ENCODE results near the gene THOC6. TPM values are rescaled to one million over a fixed set of nuclear protein-coding genes. Genes with fewer than 3 reads are reported as not detected.
A peak's percentile ranks its signal among the peaks of the same experiment; 100 is the strongest.

The THOC6 gene
- total and polyA plus RNA-seq, 9 of the 15 experiments (the other 6 are each of a cell fraction or from before 2014, with no cell fraction given), result 2.5 to 65.4 (median 42.3) TPM

GRCh38 chr16:3015865-3016521, 7.8 kb upstream of the THOC6 start (continued):
- peak; percentile 58; the same call in 1 of the 2 replicates for TF ChIP-seq CTBP1 (IDR thresholded peaks at IDR 0.05; ENCODE audit: borderline replicate concordance)
- no peak for TF ChIP-seq ZBTB49 (CRISPR knock-in tag; IDR thresholded peaks at IDR 0.05; ENCODE audit: borderline replicate concordance)
- peak in 1 of 2 experiments; percentile 22; a peak in 1 of 4 replicates for TF ChIP-seq NRF1 (conservative IDR thresholded peaks at IDR 0.05 in 1 of 2, IDR thresholded peaks at IDR 0.05 in 1 of 2)
- TF ChIP-seq CTCF (IDR thresholded peaks at IDR 0.05 in 2 of 3, conservative IDR thresholded peaks at IDR 0.05 in 1 of 3; ENCODE audit: insufficient read depth in 2 of 3, low read depth in 1 of 3, low read length in 3 of 3), result no peak
- TF ChIP-seq ZFP91 (CRISPR knock-in tag; IDR thresholded peaks at IDR 0.05), result no peak
- no peak for TF ChIP-seq ZNF347 (CRISPR knock-in tag; IDR thresholded peaks at IDR 0.05; ENCODE audit: low read depth)
- TF ChIP-seq ZEB2 (IDR thresholded peaks at IDR 0.05), result no peak
- no peak for TF ChIP-seq E2F1 (CRISPR knock-in tag; IDR thresholded peaks at IDR 0.05)
- no peak for TF ChIP-seq PPARD (CRISPR knock-in tag; IDR thresholded peaks at IDR 0.05)
- TF ChIP-seq TAL1 (IDR thresholded peaks at IDR 0.05), result peak; percentile 18; the same call in 1 of the 2 replicates
- TF ChIP-seq HNRNPLL (IDR thresholded peaks at IDR 0.05; ENCODE audit: low read depth, low read length, poor library complexity, severe bottlenecking), result no peak
- TF ChIP-seq RBM17 (IDR thresholded peaks at IDR 0.05; ENCODE audit: borderline replicate concordance, low read depth, low read length), result no peak
- TF ChIP-seq ZNF507 (tag; conservative IDR thresholded peaks at IDR 0.05), result no peak
- no peak for TF ChIP-seq ELK3 (CRISPR knock-in tag; IDR thresholded peaks at IDR 0.05)
- no peak for TF ChIP-seq ZSCAN32 (CRISPR knock-in tag; IDR thresholded peaks at IDR 0.05)

Data from K562 (cell line).